Pancreas (tissue), 10 donors: ENCODE data around the gene EDARADD. TPM values are rescaled to one million over a fixed set of nuclear protein-coding genes. Genes with fewer than 3 reads are reported as not detected.

ENCODE experiments used
- ATAC-seq, 4 donors: fragments of 200-7000 bp; cut with Tn5 transposase; one replicate each; pipeline versions ENCODE4 v1.8.0 to v1.9.1; 2020; ENCODE audit warnings: mild to moderate bottlenecking in 4 of 4, moderate library complexity in 4 of 4
- DNase-seq, 6 donors: peaks; one replicate each; pipeline ENCODE4 v3.0.0-alpha.2; 2020
- FAIRE-seq: peaks from 2 replicates; lab custom pipeline; 2012; peaks lifted over from hg19 to GRCh38; lab: Jason Lieb, UNC
- H3K27ac ChIP-seq, 4 donors: fragments of 200-600 bp; sonication (generic); 1 replicate in 3 of 4; 2 replicates in 1 of 4; pipeline versions ENCODE4 v1.5.0 to v1.8.0; 2020
- H3K27me3 ChIP-seq, 4 donors: fragments of 200-600 bp; one replicate each; pipeline ENCODE4 v1.8.0; 2021
- H3K36me3 ChIP-seq, 3 donors: fragments of 200-600 bp; sonication (generic) in 1 of 3; one replicate each; pipeline versions ENCODE4 v1.5.0 to v1.8.0; 2020 to 2021
- H3K4me1 ChIP-seq, 3 donors: fragments of 200-600 bp; one replicate each; pipeline ENCODE4 v1.8.0; 2021
- H3K4me3 ChIP-seq, 4 donors: fragments of 200-600 bp; sonication (generic) in 2 of 4; one replicate each; pipeline versions ENCODE4 v1.5.0 to v1.8.0; 2020 to 2021
- H3K9me3 ChIP-seq, 4 donors: fragments of 200-600 bp; one replicate each; pipeline ENCODE4 v1.8.0; 2021
- WGBS, 2 donors: extraction: QIAGEN DNeasy Blood & Tissue Kit; methylation state at CpG; one replicate each; pipeline ENCODE4 v1.1.7; 2013; 5-methylcytosine and 5-hydroxymethylcytosine counted together
- intact Hi-C, 3 donors: fragments of 100-400 bp; cut with DNase I; formaldehyde crosslinking; loops; one replicate each; pipeline versions ENCODE4 v1.11.1 to v1.14.2; 2022
- polyA plus RNA-seq, 2 donors: library from polyadenylated mRNA; stranded (reverse); fragments of 200-250 nt; gene quantifications; one replicate each; pipeline ENCODE4 v1.2.3, GENCODE V29; 2013
- total RNA-seq, 6 donors: library from RNA; stranded (reverse); fragmentation: NEBNext Ultra II Directional in 4 of 6; extraction: Animal tissue kit (Norgen Biotek cat#: 25700) in 4 of 6; gene quantifications; one replicate each; pipeline versions ENCODE4 v1.2.1 to v1.2.4, GENCODE V29; 2021 to 2023
- TF ChIP-seq, protein P1 (sequence below), 4 donors: fragments of 200-600 bp; sonication (generic) in 3 of 4; IDR thresholded peaks; one replicate each; pipeline versions ENCODE4 v1.5.0 to v1.8.0; 2021; ENCODE audit warnings: antibody characterized with exemption in 4 of 4
- donor health status: healthy with polysubstance abuse.
- donor health status: DM: no; HTN: no; CAD: no; lungs with moderate emphysema.
- donor health status: DM: no; HTN: no; CAD: no.
- donor health status: control.
- donor health status: control.
- donor health status: Bipolar disorder and iron deficiency.
- donor health status: DM: yes; HTN: yes; CAD: no.
- donor health status: DM: no; HTN: no; CAD: no.
- donor health status: DM: no; HTN: no; CAD: no.
- donor health status: DM: yes; HTN: yes; CAD: no.

EDARADD gene
- total and polyA plus RNA-seq, 8 donors, result 1.2 to 9.5 (median 3.0) TPM

DNA sequence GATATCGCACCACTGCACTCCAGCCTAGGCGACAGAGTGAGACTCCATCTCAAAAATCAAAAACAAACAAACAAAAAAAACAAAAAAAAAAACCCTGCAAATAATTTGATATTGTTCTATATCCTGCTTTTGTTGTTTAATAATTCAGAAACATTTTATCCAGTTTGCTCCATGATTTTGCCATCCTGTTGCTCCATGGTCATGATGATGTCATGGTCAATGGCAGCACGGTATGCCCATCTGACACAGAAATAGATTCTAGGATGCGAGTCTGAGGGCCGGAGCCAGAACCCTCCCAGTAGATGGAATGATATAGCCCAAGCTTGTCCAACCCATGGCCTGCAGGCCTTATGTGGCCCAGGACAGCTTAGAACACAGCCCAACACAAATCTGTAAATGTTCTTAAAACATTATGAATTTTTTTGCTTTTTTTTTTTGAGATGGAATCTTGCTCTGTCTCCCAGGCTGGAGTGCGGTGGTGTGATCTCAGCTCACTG, 39.8 kb downstream of the EDARADD start:
- no peak for DNase-seq

DNA sequence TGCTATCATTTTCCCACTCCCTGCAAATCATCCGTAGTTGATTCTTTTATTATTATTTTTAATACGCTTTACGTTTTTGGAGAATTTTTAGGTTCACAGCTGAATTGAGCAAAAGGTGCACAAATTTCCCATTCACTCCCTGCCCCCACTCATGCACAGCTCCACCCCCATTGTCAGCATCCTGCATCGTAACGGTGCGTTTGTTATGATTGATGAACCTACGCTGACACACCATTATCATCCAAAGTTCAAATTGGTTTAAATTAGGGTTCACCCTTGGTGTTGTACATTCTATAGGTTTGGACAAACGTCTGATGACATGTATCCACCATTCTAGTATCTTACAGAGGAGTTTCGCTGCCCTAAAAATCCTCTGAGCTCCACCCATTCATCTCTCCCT, 44.5 kb downstream of the EDARADD start:
- TF ChIP-seq, protein P1, sequence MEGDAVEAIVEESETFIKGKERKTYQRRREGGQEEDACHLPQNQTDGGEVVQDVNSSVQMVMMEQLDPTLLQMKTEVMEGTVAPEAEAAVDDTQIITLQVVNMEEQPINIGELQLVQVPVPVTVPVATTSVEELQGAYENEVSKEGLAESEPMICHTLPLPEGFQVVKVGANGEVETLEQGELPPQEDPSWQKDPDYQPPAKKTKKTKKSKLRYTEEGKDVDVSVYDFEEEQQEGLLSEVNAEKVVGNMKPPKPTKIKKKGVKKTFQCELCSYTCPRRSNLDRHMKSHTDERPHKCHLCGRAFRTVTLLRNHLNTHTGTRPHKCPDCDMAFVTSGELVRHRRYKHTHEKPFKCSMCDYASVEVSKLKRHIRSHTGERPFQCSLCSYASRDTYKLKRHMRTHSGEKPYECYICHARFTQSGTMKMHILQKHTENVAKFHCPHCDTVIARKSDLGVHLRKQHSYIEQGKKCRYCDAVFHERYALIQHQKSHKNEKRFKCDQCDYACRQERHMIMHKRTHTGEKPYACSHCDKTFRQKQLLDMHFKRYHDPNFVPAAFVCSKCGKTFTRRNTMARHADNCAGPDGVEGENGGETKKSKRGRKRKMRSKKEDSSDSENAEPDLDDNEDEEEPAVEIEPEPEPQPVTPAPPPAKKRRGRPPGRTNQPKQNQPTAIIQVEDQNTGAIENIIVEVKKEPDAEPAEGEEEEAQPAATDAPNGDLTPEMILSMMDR (IDR thresholded peaks at IDR 0.05), result no peak
- Histone ChIP-seq H3K4me3 (no peak overlapping the region), H3K4me1 (no peaks in the 10 kb centered on the region), H3K27me3 (no peaks in the 10 kb centered on the region), H3K27ac (no peak overlapping the region), H3K36me3 (no peaks in the 10 kb centered on the region), H3K9me3 (no peaks in the 10 kb centered on the region)
- no peak for DNase-seq
- no peak for FAIRE-seq
- ATAC-seq, result no peak
- 91 to 95% methylated on average over 9 of the region's 9 CpGs for WGBS, 2 donors
- intact Hi-C loops, result no loop called here

More for the DNA sequence above, 39.8 kb downstream of the EDARADD start:
- Histone ChIP-seq H3K27ac (no peak overlapping the region), H3K27me3 (no peaks in the 10 kb centered on the region), H3K4me3 (no peak overlapping the region), H3K36me3 (no peaks in the 10 kb centered on the region), H3K4me1 (no peaks in the 10 kb centered on the region), H3K9me3 (no peaks in the 10 kb centered on the region)
- FAIRE-seq (no peak), ATAC-seq (no peak)
- TF ChIP-seq, protein P1 (IDR thresholded peaks at IDR 0.05), result no peak
- 96 to 98% methylated on average over 6 of the region's 6 CpGs for WGBS, 2 donors
- intact Hi-C loops, result no loop called here

DNA sequence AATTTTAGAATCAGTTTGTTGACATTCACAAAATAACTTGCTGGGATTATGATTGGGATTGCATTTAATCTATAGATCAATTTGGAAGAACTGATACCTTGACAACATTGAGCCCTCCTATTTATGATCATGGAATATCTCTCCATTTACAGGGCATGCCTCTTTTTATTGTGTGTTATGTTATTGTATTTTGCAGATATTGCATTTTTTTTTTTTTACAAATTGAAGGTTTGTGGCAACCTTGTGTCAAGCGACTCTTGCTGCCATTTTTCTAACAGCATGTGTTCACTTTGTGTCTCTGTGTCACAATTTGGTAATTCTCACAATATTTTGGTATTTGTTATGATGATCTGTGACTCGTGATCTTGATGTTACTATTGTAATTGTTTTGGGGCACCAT, 46.3 kb downstream of the EDARADD start:
- TF ChIP-seq, protein P1 (IDR thresholded peaks at IDR 0.05), result no peak
- ATAC-seq (no peak), FAIRE-seq (no peak), DNase-seq (no peak)
- 92 to 94% methylated on average over 2 of the region's 2 CpGs for WGBS, 2 donors
- intact Hi-C loops, result no loop called here
- Histone ChIP-seq H3K4me1 (no peaks in the 10 kb centered on the region), H3K9me3 (no peaks in the 10 kb centered on the region), H3K36me3 (no peaks in the 10 kb centered on the region), H3K4me3 (no peak overlapping the region), H3K27me3 (no peaks in the 10 kb centered on the region), H3K27ac (no peak overlapping the region)

DNA sequence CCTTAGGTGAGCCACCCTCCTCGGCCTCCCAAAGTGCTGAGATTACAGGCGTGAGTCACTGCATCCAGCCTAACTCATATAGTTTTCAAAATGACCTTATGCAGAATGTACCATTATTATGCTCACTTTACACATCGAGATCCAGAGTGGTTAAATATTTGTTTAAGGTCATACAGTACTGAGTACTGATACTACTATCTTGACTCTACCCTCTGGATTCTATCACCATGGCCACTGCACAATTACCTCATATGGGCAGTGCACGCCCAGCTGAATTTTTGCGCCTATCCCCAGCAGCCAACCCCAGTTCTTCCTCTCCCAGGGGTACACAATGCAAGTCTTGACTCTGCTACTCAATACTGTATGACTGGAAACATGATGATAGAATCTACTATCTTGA, 56.7 kb downstream of the EDARADD start:
- TF ChIP-seq, protein P1 (IDR thresholded peaks at IDR 0.05), result no peak
- Histone ChIP-seq H3K9me3 (no peaks in the 10 kb centered on the region), H3K4me1 (no peaks in the 10 kb centered on the region), H3K4me3 (no peak overlapping the region), H3K36me3 (no peaks in the 10 kb centered on the region), H3K27ac (no peak overlapping the region), H3K27me3 (no peaks in the 10 kb centered on the region)
- DNase-seq (no peak), ATAC-seq (peak in 1 of 4 donors; percentile 67), FAIRE-seq (no peak)
- intact Hi-C loops, result no loop called here
- WGBS, 2 donors, result 77 to 79% methylated on average over 5 of the region's 5 CpGs

DNA sequence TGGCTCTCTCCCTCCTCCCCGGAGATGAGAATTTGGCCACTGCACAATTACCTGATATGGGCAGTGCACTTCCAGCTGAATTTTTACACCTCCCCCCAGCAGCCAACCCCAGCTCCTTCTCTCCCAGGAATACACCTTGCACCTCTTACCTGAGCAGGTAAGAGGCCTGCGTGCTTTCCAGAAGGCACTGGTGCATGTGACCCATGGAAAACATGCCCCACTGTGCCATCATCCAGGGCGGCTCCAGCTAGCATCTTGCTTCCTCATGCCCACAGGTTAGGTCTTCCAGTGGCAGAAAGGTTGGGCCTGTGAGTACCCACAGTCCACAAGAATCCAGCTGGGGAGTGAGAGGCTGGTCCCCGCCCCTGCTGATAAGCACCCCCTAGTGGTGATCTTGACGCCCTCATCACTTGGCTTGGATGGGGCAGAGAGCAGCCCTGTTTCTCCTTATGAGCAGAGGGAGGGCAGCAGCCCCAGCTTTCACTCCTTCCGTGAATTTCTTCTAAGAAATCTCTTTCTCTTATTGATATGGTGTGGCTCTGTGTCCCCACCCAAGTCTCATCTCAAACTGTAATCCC, 57.8 kb downstream of the EDARADD start:
- no peak overlapping the region for H3K27ac ChIP-seq
- H3K36me3 ChIP-seq, result no peaks in the 10 kb centered on the region
- H3K9me3 ChIP-seq, result no peaks in the 10 kb centered on the region
- H3K27me3 ChIP-seq, result no peaks in the 10 kb centered on the region
- H3K4me3 ChIP-seq, result no peak overlapping the region
- FAIRE-seq, result no peak
- 75 to 82% methylated on average over 6 of the region's 6 CpGs for WGBS, 2 donors
- TF ChIP-seq, protein P1 (IDR thresholded peaks at IDR 0.05), result peak; percentile 27 to 41 (median 34)
- intact Hi-C loops, result no loop called here
- peak in 4 of 6 donors; percentile 6 to 58 (median 34) for DNase-seq
- peak; percentile 56 to 88 (median 74) for ATAC-seq
- H3K4me1 ChIP-seq, result no peaks in the 10 kb centered on the region
